ENCODE data around the gene SND1. TPM values are rescaled to one million over a fixed set of nuclear protein-coding genes. Genes with fewer than 3 reads are reported as not detected.

SND1 gene
- total RNA-seq, 1 experiment from 2014 or later = 218 TPM

- Histone ChIP-seq H4K20me1 (ENCODE audit: control insufficient read depth, insufficient read depth, insufficient read length) (no peaks in the 10 kb centered on the region), H2AFZ (ENCODE audit: low read length) (no peak overlapping the region), H2AK5ac (ENCODE audit: insufficient read length, low read length) (no peak overlapping the region), H3K4me1 (ENCODE audit: insufficient read depth, low read length) (no peaks in the 10 kb centered on the region), H2BK120ac (ENCODE audit: low read depth, low read length, poor library complexity, severe bottlenecking) (no peak overlapping the region), H3T11ph (ENCODE audit: low read length) (no peak overlapping the region), H3K79me2 (ENCODE audit: insufficient read depth, low read length) (no peaks in the 10 kb centered on the region), H3K23ac (ENCODE audit: insufficient read length, low read depth, low read length) (no peak overlapping the region), H2BK5ac (ENCODE audit: insufficient read length, low read length) (no peak overlapping the region), H2BK12ac (ENCODE audit: insufficient read length, low read depth, low read length) (no peak overlapping the region), H3K18ac (ENCODE audit: insufficient read length, low read depth, low read length) (no peak overlapping the region), H4K91ac (ENCODE audit: insufficient read length, low read depth, low read length) (no peak overlapping the region), H3K4ac (ENCODE audit: low read depth, low read length) (no peak overlapping the region), H2BK15ac (ENCODE audit: low read depth, low read length) (no peak overlapping the region), H3K56ac (ENCODE audit: insufficient read length, low read depth, low read length) (no peak overlapping the region), H4K8ac (replicated peaks; ENCODE audit: insufficient read length, low read depth, low read length) (no peak overlapping the region), H3K9ac (ENCODE audit: extremely low read depth, insufficient read length, low read length) (no peak overlapping the region), H3K4me2 (ENCODE audit: insufficient read depth, insufficient read length, low read length) (no peak overlapping the region), H3K14ac (ENCODE audit: insufficient read depth, low read length) (no peak overlapping the region), H3K79me1 (ENCODE audit: insufficient read depth, low read depth, low read length, poor library complexity, severe bottlenecking) (no peaks in the 10 kb centered on the region), H3K9me3 (ENCODE audit: control insufficient read depth, low read depth, low read length) (no peaks in the 10 kb centered on the region), H3K27me3 (ENCODE audit: insufficient read depth, low read length) (peaks cover 19% of the 10 kb centered on the region), H3K23me2 (ENCODE audit: insufficient read length, low read depth, low read length, poor library complexity, severe bottlenecking) (peaks cover 16% of the 10 kb centered on the region), H3K27ac (ENCODE audit: insufficient read length, low read depth, low read length) (no peak overlapping the region), H4K5ac (ENCODE audit: insufficient read length, low read depth, low read length) (no peak overlapping the region), H2BK20ac (ENCODE audit: low read depth, low read length, poor library complexity, severe bottlenecking) (no peak overlapping the region)
- TF ChIP-seq CTCF (conservative IDR thresholded peaks at IDR 0.05) = no peak
- H3K27ac Mint-ChIP-seq = no peak overlapping the region
- no peak for DNase-seq
- H3K36me3 Mint-ChIP-seq (ENCODE audit: insufficient read depth in 1 of 3, low read depth in 3 of 3) = no peaks in the 10 kb centered on the region; a peak in 1 of 7 replicates
- WGBS (ENCODE audit: extremely low coverage, insufficient read length, low lambda C conversion rate) = no CpG with 5 or more reads among the region's 5 CpGs
- H3K9me3 Mint-ChIP-seq = peaks cover 0 to 6% of the 10 kb centered on the region in 2 experiments; a peak in 2 of 5 replicates
- H3K4me3 Mint-ChIP-seq = no peak overlapping the region
- peaks cover 20% of the 10 kb centered on the region in 2 experiments for H3K4me1 Mint-ChIP-seq
- H3K27me3 Mint-ChIP-seq (ENCODE audit: low read depth) = peaks cover 91% of the 10 kb centered on the region
These were observed 35.3 kb upstream of the SND1 start for GRCh38 chr7:127616724-127617123.

Measured in H9 (cell line).